Activated T-cell treated with anti-CD3 and anti-CD28 coated beads, Interleukin-2, amount 50 U/mL, for 72 hours (primary cell): ENCODE results near the gene SCRN2. TPM values are rescaled to one million over a fixed set of nuclear protein-coding genes. Genes with fewer than 3 reads are reported as not detected.

Experiments
- ATAC-seq, 2 donors: fragments of 150-1000 bp; cut with Tn5 transposase; replicated peaks in 1 of 2; 2 replicates each; pipeline ENCODE4 v1.10.0; 2021; ENCODE audit warnings: moderate library complexity in 2 of 2, mild to moderate bottlenecking in 1 of 2
- DNase-seq, 2 donors: peaks; one replicate each; pipeline ENCODE4 v3.0.0; 2021 to 2022; ENCODE audit warnings: mixed read lengths in 1 of 2
- H3K27ac Mint-ChIP-seq: one replicate; pipeline ENCODE4 v1.8.0; 2022; ENCODE audit warnings: mild to moderate bottlenecking, moderate library complexity, mixed read lengths
- H3K27me3 Mint-ChIP-seq: one replicate; pipeline ENCODE4 v1.8.0; 2022; ENCODE audit warnings: low read depth, mixed read lengths
- H3K36me3 Mint-ChIP-seq, 2 donors: one replicate each; pipeline ENCODE4 v1.8.0; 2022; ENCODE audit warnings: mixed read lengths in 2 of 2, mild to moderate bottlenecking in 1 of 2; ENCODE audit not compliant: insufficient read depth in 2 of 2
- H3K4me1 Mint-ChIP-seq: one replicate; pipeline ENCODE4 v1.8.0; 2022; ENCODE audit warnings: low read depth, mixed read lengths
- H3K4me3 Mint-ChIP-seq, 2 donors: one replicate each; pipeline ENCODE4 v1.8.0; 2022; ENCODE audit warnings: mild to moderate bottlenecking in 2 of 2, mixed read lengths in 2 of 2, moderate library complexity in 2 of 2
- H3K9me3 Mint-ChIP-seq, 2 donors: one replicate each; pipeline ENCODE4 v1.8.0; 2022; ENCODE audit warnings: mixed read lengths in 2 of 2
- total RNA-seq, 2 donors: library from RNA; stranded (reverse); gene quantifications; one replicate each; pipeline ENCODE4 v1.2.3, GENCODE V29; 2022

The SCRN2 gene
- total RNA-seq, 2 donors from 2014 or later: 16.1 to 17.6 TPM

DNA sequence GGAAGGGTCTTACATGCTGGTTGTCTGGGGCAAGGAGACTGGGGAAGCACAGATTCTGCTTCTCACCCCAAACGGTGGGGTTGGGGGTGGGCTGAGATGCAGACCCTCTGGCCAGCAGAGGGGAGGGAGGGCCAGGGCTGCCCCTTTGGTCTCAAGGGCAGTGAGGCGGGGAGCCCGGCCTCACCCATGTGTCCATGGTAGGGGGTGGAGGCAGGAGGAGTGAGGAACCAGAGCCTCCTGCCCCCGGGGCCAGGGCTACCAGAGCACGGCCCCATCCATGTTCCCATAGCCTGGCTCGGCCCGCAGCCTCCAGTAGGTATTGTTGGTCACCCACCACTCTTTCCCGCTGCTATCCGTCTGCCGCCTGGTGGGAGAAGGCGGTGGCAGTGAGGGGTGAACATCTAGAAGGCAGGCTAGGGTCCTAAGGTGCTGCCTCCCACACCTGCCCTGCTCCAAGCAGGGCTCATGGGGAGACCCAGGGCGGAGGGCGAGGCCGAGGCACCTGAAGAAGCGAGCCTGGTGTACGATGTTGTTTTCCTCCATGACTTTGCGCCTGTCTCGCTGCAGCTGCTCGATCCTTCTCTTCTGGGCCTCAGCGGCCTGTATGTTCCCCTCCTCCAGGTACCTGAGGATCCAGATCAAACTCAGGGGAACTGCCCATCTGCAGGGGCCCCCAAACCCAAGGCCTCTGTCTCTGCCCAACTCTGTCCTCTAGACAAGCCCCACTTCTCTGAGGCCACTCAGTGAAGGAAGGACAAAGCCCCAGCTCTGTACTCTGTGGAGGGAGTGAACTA is 32.8 kb downstream of the SCRN2 start:
- H3K27ac Mint-ChIP-seq: peak overlapping the region; percentile 16
- no peaks in the 10 kb centered on the region for H3K27me3 Mint-ChIP-seq
- ATAC-seq: no peak
- no peaks in the 10 kb centered on the region for H3K9me3 Mint-ChIP-seq
- H3K4me3 Mint-ChIP-seq: no peak overlapping the region
- H3K36me3 Mint-ChIP-seq: peaks cover 0 to 4% of the 10 kb centered on the region in 2 donors
- DNase-seq: no peak
- H3K4me1 Mint-ChIP-seq: peaks cover 11% of the 10 kb centered on the region

DNA sequence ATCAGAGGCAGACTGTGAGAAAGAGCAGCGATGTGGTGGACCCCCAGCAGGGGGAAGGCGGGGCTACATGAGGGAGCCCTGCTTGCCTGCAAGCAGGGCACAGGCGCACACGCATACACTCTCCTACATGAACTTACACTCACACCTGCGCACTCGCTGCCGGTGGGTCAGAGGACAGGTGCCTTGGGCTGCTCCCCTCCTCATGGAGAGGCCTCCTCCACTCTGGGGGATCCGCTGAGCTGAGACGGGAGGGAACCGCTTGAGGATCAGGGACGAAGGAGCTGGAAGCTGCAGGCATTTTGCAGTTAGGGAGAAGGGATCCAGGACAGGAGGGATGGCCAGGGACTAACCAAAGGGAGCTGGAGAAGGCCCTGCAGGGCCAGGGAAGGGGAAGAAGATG is 33.7 kb downstream of the SCRN2 start:
- Mint-ChIP-seq H3K27ac (no peak overlapping the region), H3K9me3 (no peaks in the 10 kb centered on the region), H3K36me3 (peaks cover 0 to 4% of the 10 kb centered on the region in 2 donors), H3K4me3 (no peak overlapping the region), H3K4me1 (peaks cover 12% of the 10 kb centered on the region), H3K27me3 (no peaks in the 10 kb centered on the region)
- ATAC-seq (no peak), DNase-seq (no peak)

DNA sequence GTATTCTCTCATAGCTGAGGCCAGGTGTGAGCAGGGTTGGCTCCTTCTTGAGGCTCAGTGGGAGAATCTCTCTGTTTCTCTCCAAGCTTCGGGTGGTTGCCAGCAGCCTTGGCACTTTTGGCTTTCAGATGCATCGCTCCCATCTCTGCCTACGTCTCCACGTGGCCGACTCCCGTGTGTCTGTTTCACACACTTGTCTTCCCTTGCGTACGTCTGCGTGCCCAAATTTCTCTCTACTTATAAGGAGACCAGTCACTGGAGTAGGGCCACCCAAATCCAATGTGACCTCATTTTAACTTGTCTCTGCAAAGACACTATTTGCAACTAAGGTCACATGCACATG is 34.2 kb downstream of the SCRN2 start:
- DNase-seq (no peak), ATAC-seq (no peak)
- no peaks in the 10 kb centered on the region for H3K27me3 Mint-ChIP-seq
- no peak overlapping the region for H3K4me3 Mint-ChIP-seq
- peaks cover 0 to 4% of the 10 kb centered on the region in 2 donors for H3K36me3 Mint-ChIP-seq
- no peak overlapping the region for H3K27ac Mint-ChIP-seq
- H3K9me3 Mint-ChIP-seq: no peaks in the 10 kb centered on the region
- peaks cover 16% of the 10 kb centered on the region for H3K4me1 Mint-ChIP-seq

DNA sequence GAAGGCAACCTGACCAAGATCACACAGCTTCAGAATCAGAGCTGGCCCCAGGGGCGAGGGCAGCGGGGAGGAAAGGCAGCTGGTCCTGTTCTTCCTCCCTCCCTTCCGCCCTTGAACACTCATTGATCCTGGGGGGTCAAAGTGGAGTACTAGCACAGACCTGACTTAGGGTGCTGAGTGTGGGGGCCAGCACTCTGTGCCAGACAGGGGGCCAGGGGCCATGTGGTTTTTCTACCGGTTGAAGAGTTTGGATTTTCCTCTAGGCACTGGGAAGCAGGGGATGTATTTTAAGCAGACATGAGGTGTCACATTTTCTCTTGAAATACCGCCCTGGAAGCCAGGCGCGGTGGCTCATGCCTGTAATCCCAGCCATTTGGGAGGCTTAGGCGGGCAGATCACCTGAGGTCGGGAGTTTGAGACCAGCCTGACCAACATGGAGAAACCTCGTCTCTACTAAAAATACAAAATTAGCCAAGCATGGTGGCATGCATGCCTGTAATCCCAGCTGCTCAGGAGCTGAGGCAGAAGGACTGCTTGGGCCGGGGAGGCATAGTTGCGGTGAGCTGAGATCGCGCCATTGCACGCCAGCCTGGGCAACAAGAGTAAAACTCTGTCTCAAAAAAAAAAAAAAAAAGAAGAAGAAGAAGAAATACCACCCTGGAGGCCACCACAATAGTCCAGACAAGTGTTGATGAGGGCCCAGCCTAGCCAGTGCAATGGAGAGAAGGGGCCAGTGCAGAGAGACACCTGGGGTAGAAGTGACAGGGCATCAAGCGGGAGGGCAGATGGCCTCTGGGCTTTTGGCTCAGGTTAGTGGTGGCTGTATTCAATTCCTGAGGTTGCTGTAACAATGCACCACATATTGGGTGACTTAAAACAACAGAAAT is 34.8 kb downstream of the SCRN2 start:
- Mint-ChIP-seq H3K4me3 (no peak overlapping the region), H3K36me3 (peaks cover 0 to 4% of the 10 kb centered on the region in 2 donors), H3K9me3 (no peaks in the 10 kb centered on the region), H3K27ac (no peak overlapping the region), H3K4me1 (peaks cover 16% of the 10 kb centered on the region), H3K27me3 (no peaks in the 10 kb centered on the region)
- DNase-seq (no peak), ATAC-seq (no peak)

DNA sequence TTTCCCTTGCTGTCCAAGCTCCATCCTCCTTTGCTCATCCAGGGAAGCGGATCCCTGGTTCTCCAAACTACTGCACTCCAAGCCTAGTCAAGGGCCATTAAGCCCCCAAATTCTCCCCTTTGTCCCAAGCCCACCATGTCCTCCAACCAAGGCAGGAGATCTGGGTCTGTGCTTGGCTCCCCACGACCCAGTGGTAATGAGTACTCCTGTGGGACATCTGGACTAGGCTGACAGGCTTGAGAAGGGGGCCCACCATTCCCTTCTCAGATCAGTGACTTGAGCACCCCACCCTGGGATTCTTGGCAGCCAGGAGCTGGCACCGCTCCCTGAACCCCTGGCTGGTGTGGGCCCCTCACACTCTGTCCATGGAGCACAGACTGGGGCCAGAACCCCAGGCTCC is 36.6 kb downstream of the SCRN2 start:
- no peaks in the 10 kb centered on the region for H3K9me3 Mint-ChIP-seq
- DNase-seq (no peak), ATAC-seq (no peak)
- H3K36me3 Mint-ChIP-seq: no peaks in the 10 kb centered on the region
- peak overlapping the region; percentile 21 for H3K27ac Mint-ChIP-seq
- H3K4me3 Mint-ChIP-seq: no peak overlapping the region
- no peaks in the 10 kb centered on the region for H3K27me3 Mint-ChIP-seq
- H3K4me1 Mint-ChIP-seq: peaks cover 4% of the 10 kb centered on the region

DNA sequence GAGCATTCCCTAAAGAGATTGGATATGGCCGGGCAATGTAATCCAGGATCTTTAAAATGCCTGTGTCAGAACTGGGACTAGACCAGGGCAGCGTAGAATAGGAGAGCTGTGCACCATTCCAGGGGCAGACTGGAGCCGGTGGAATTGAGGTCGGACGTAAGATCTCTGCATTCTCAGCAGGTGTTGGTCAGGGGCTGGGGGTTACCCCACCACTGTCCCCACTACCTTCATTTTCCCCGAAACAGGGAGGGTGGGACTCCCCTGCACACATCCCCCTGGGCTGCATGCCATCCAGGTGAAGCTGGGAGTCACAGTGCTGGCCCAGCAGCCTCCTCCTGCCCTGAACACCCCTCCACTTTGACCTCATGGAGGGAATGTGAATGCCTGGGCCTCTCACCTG is 37.3 kb downstream of the SCRN2 start:
- Mint-ChIP-seq H3K36me3 (no peaks in the 10 kb centered on the region), H3K4me1 (peaks cover 4% of the 10 kb centered on the region), H3K4me3 (no peak overlapping the region), H3K27me3 (no peaks in the 10 kb centered on the region), H3K27ac (peak overlapping the region; percentile 56), H3K9me3 (no peaks in the 10 kb centered on the region)
- ATAC-seq (no peak), DNase-seq (no peak)

DNA sequence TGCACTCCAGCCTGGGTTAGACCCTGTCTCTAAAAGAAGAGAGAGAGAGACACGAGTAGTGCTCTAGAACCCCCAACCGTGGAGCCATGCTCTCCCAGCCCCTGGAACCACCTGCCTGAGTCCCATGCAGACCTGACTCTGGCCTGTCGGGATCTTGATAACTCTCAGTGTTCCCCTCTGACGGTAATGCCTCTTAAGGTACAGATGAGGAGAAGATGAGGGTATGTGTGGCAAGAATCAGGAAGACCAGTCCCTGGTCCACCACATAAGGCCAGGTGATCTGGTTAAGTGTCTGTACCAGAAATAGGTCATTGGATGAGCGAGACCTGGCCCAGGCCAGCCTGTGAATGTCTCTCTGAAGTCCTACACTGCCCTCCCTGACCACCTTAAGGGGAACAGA is 37.9 kb downstream of the SCRN2 start:
- H3K36me3 Mint-ChIP-seq: no peaks in the 10 kb centered on the region
- H3K27me3 Mint-ChIP-seq: no peaks in the 10 kb centered on the region
- H3K27ac Mint-ChIP-seq: no peak overlapping the region
- DNase-seq (no peak), ATAC-seq (no peak)
- H3K9me3 Mint-ChIP-seq: no peaks in the 10 kb centered on the region
- H3K4me1 Mint-ChIP-seq: peaks cover 4% of the 10 kb centered on the region
- H3K4me3 Mint-ChIP-seq: no peak overlapping the region

DNA sequence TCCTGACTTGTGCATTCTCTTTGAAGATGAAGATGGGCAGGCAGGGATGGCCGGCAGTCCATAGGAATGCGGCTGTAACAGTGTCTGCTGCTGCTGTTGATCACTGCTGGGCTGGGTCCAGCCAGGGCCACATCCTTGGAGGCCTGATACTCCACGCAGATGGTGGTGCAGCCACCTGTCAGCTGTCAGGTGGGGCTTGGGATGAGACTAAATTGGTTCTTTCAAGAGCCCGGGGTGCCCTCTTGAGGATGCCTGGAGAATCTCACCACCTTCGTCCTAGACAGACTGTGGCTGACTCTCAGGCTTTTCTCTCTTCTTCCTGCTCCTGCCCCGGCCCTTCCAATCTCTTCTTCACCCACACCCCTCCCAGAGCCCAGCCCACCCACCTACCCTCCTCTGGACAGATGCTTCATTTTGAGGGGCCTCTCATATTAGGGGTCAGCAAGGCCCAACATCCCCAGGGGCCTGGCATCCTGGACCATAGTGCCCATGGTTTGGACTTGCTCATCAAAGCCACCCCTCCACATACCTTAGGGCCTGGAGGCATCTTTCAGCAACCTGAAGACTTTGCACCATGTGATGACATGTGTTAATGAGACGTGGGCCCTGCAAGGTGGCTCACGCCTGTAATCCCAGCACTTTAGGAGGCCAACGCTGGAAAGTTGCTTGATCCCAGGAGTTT is 38.6 kb downstream of the SCRN2 start:
- DNase-seq: peak; percentile 61 to 66
- Mint-ChIP-seq H3K9me3 (no peaks in the 10 kb centered on the region), H3K27me3 (no peaks in the 10 kb centered on the region), H3K4me1 (peaks cover 4% of the 10 kb centered on the region), H3K36me3 (no peaks in the 10 kb centered on the region), H3K27ac (no peak overlapping the region), H3K4me3 (no peak overlapping the region)
- peak; percentile 88 to 89 for ATAC-seq

DNA sequence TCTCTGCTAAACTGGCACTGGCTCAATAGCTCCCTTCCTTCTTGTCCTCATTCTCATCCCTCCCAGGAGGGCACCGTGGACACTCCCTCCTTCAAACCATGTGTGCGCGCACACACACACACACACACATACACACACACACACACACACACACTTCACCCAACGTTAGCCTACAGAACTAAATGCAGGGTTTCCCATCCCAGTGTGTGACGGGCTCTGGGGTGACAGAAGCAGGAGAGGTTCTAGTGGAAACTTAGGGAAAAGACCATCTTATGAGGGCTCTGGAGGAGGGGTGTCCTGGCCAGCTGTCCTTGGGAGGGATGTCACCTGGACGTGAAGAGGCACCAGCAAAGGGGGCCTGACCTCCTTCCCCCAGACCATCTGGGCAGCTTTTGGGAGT is 39.2 kb downstream of the SCRN2 start:
- no peaks in the 10 kb centered on the region for H3K27me3 Mint-ChIP-seq
- no peak overlapping the region for H3K27ac Mint-ChIP-seq
- no peaks in the 10 kb centered on the region for H3K36me3 Mint-ChIP-seq
- no peak for ATAC-seq
- no peak for DNase-seq
- no peak overlapping the region for H3K4me3 Mint-ChIP-seq
- peaks cover 4% of the 10 kb centered on the region for H3K4me1 Mint-ChIP-seq
- H3K9me3 Mint-ChIP-seq: no peaks in the 10 kb centered on the region

DNA sequence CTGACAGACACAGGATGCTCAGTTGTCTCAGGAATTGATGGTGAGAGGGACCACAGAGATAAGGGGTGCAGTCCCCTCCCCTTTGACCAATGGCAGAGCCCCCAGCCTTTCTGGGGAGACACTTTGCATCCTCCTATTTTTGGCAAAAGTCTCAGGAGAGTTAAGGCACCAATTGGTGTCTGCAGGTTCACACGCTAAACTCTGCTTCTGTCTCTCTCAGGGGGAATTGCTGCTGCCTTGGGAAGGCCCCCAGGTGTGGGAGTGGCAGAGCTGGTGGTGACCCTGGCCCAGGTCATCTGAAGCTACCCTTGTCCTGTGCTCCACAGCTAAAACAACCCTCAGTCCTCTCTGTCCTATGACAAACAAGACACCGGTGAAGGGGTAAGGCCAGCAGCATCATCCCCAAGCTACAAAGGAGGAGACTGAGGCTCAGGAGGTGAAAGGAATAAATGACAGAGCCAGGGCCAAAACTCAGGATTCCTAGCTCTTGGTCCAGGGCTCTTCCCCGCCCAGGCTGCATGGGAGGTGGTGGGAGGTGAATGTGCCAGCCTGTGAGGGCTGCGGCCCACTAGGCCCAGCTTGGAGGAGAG is 39.8 kb downstream of the SCRN2 start:
- no peak overlapping the region for H3K4me3 Mint-ChIP-seq
- DNase-seq (no peak), ATAC-seq (no peak)
- no peak overlapping the region for H3K27ac Mint-ChIP-seq
- no peaks in the 10 kb centered on the region for H3K36me3 Mint-ChIP-seq
- peaks cover 4% of the 10 kb centered on the region for H3K4me1 Mint-ChIP-seq
- H3K27me3 Mint-ChIP-seq: no peaks in the 10 kb centered on the region
- H3K9me3 Mint-ChIP-seq: no peaks in the 10 kb centered on the region

DNA sequence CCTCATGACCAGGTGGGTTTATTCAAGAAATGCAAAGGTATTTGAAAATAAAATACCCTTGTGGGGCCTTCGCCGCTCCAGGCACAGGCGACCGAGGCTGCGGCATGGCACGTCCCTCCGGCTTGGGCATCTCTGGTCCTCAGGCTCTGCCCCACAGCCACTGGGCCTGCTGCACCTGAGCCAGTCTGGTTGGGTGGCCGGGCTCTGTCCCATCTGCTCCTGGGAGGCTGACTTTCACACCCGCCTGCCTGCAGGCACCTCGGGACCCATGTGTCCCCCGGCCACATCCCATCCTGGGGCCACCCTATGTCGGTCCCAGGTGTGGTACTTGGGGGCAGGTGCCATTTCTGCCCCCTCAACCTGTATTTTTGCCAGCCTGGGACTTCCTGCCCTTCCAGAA is 40.4 kb downstream of the SCRN2 start:
- H3K4me3 Mint-ChIP-seq: no peak overlapping the region
- ATAC-seq (no peak), DNase-seq (no peak)
- no peaks in the 10 kb centered on the region for H3K36me3 Mint-ChIP-seq
- peaks cover under 1% of the 10 kb centered on the region for H3K27me3 Mint-ChIP-seq
- H3K4me1 Mint-ChIP-seq: peaks cover 4% of the 10 kb centered on the region
- no peaks in the 10 kb centered on the region for H3K9me3 Mint-ChIP-seq
- no peak overlapping the region for H3K27ac Mint-ChIP-seq

DNA sequence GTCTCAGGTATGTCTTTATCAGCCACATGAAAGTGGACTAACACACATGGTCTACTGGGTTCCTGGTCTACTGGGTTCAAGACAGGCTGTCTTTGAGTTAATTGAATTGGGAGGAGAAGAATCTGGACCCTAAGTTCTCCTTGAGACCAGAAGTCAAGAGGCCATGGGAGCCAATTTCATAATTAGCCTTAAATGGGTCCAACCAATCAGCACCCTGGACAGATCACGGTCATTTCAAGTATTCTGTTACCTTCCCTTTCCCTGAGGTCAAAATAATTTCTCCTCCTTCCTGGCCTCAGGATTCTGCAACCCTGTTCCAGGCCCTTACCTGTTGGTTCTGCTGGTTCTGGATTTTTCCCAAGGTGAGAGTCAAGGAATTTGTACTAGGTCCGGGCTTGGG is 43.3 kb downstream of the SCRN2 start:
- Mint-ChIP-seq H3K4me3 (no peak overlapping the region), H3K9me3 (no peaks in the 10 kb centered on the region), H3K36me3 (no peaks in the 10 kb centered on the region), H3K4me1 (peaks cover 4% of the 10 kb centered on the region), H3K27ac (no peak overlapping the region), H3K27me3 (peaks cover 28% of the 10 kb centered on the region)
- no peak for ATAC-seq
- DNase-seq: no peak

DNA sequence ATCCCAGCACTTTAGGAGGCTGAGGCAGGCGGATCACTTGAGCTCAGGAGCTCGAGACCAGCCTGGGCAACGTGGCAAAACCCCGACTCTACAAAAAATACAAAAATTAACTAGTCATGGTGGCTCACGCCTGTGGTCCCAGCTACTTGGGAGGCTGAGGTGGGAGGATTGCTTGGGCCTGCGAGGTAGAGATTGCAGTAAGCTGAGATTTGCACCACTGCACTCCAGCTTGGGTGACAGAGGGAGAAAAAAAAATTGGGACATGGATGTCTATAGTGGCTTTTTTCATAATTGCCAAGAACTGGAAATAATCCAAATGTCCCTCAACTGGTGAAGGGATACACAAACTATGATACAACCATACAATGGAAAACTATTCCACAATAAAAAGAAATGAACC is 48.1 kb downstream of the SCRN2 start:
- Mint-ChIP-seq H3K4me3 (no peak overlapping the region), H3K4me1 (peaks cover 18% of the 10 kb centered on the region), H3K9me3 (no peaks in the 10 kb centered on the region), H3K27me3 (peaks cover 71% of the 10 kb centered on the region), H3K27ac (no peak overlapping the region), H3K36me3 (peaks cover 0 to 2% of the 10 kb centered on the region in 2 donors)
- no peak for DNase-seq
- no peak for ATAC-seq
